GM19023 (cell line): ENCODE results near the gene OR4N2.
"Not testable (repeated sequence)": the region's sequence is repeated elsewhere in the genome, so short reads cannot be mapped to it uniquely, and the experiment has no call there.

ENCODE experiments used
- ATAC-seq: cut with Tn5 transposase; IDR thresholded peaks from one replicate; pipeline ENCODE4 v1.9.1; 2021; ENCODE audit warnings: mild to moderate bottlenecking, moderate library complexity; ENCODE audit not compliant: unreplicated experiment

The OR4N2 gene, protein sequence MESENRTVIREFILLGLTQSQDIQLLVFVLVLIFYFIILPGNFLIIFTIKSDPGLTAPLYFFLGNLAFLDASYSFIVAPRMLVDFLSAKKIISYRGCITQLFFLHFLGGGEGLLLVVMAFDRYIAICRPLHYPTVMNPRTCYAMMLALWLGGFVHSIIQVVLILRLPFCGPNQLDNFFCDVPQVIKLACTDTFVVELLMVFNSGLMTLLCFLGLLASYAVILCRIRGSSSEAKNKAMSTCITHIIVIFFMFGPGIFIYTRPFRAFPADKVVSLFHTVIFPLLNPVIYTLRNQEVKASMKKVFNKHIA

DNA sequence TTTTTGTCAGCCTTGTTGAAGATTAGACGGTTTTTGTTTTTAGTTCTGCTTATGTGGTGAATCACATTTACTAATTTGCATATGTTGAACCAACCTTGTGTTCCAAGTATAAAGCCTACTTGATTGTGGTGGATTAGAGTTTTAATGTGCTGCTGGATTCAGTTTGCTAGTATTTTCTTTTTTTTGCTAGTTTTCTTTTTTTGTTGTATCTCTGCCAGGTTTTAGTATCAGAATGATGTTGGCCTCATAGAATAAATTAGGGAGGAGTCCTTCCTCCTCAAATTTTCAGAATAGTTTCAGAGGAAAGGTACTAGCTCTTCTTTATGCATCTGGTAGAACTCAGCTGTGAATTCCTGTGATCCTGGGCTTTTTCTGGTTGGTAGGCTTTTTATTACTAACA, at the start of gene OR4N2:
Gene OR4N2 (plus strand): TSS at position 301 of the 400 bp plus-strand sequence. CDS start 23,679 bp downstream, outside the sequence.
- ATAC-seq = not testable (repeated sequence)

DNA sequence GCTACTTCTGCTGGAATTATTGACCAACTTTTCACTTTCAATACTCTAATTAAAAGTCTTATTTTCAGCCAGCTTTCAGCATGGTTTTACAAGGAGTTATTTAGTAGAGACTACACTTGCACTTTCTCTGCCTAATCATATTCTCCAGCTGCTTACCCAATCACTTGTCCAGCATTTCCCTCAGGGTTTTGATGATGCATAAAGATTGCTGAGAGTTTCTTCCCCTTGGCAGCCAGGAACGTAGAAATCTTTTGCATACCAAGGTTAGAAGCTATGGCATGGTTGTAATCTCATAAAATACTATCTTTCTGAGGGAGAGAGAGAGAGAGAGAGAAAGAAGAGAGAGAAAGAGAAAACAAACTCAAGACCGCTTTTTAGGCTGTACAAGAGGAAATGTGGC, 49.4 kb upstream of the OR4N2 start:
- no peak for ATAC-seq

GRCh38 chr14:19771491-19771890, 32.1 kb upstream of the OR4N2 start:
- not testable (repeated sequence) for ATAC-seq

- no peak for ATAC-seq
These were observed 31.6 kb upstream of the OR4N2 start for GRCh38 chr14:19771895-19772430.

- not testable (repeated sequence) for ATAC-seq
These were observed 31.1 kb upstream of the OR4N2 start for GRCh38 chr14:19772454-19772853.

DNA sequence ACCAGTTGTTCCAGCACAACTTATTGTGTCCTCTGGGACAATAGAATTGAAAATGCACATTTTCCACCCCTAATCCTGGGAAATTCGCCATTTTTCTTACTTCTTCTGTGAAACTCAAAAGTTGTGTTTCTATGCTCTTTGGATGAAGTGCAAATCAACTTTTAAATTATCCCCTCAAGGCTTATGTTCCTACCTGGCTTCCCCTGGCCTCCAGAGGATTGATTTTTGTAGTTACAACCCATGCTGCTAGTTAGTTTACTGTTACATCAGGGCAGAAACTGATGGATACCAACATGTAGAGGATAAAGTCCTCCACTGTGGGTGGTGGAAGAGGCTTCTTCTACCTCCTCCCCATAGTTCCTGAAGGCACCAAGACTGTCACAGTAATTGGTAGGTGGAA, 30.4 kb upstream of the OR4N2 start, which contains the start of gene OR4M1:
Gene OR4M1 (plus strand): TSS at position 301 of the 400 bp plus-strand sequence. CDS start 6,819 bp downstream, outside the sequence.
- ATAC-seq = not testable (repeated sequence)

GRCh38 chr14:19775587-19775986, 28.0 kb upstream of the OR4N2 start:
- ATAC-seq = no peak

DNA sequence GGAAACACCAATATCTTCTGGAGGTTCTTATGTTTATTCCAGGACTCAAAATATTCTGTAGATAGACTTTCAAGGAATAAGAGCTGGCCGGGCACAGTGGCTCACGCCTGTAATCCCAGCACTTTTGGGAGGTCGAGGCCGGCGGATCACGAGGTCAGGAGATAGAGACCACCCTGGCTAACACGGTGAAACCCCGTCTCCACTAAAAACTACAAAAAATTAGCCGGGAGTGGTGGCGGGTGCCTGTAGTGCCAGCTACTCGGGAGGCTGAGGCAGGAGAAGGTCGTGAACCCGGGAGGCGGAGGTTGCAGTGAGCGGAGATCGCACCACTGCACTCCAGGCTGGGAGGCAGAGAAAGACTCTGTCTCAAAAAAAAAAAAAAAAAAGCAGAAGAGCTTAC, 17.7 kb upstream of the OR4N2 start:
- ATAC-seq = not testable (repeated sequence)

DNA sequence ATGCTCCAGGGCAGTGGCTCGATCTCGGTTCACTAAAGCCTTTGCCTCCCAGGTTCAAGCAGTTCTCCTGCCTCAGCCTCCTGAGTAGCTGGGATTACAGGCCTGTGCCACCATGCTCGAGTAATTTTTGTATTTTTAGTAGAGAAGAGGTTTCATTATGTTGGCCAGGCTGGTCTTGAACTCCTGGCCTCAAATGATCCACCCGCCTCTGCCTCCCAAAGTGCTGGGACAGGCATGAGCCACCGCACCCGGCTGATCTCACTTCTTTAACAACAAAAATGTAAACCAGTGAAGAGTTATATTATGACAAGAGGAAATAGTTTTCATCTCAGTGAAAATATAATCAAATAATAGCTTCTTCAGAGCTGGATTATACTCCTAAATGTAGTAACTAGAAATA, 16.3 kb upstream of the OR4N2 start:
- ATAC-seq = not testable (repeated sequence)

GRCh38 chr14:19788150-19788549, 15.4 kb upstream of the OR4N2 start:
- ATAC-seq = not testable (repeated sequence)

DNA sequence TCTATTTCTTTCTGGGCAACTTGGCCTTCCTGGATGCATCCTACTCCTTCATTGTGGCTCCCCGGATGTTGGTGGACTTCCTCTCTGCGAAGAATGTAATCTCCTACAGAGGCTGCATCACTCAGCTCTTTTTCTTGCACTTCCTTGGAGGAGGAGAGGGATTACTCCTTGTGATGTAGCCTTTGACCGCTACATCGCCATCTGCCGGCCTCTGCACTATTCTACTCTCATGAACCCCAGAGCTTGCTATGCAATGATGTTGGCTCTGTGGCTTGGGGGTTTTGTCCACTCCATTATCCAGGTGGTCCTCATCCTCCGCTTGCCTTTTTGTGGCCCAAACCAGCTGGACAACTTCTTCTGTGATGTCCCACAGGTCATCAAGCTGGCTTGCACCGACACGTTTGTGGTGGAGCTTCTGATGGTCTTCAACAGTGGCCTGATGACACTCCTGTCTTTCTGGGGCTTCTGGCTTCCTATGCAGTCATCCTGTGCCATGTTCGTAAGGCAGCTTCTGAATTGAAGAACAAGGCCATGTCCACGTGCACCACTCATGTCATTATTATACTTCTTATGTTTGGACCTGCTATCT, 7.0 kb upstream of the OR4N2 start:
- ATAC-seq = not testable (repeated sequence)

DNA sequence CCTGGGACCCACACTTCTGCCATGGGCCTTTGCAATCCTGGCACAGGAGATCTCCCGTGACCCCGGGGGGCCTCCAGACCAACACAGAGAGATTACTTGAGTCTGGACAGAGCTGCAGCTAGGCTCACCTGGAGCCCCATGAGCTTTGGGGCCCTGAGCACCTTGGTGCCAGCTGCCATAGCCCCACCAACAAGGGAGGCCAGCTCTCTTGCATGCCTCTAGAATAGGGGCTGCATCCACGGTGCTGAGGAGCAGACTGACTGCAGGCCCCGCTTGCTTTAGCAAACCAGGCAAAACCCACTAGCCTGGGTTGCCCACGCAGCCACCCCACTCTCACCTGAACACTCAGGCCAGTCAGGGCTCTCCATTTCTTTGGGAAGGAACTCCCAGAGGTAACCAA, 3.7 kb upstream of the OR4N2 start:
- ATAC-seq = no peak

DNA sequence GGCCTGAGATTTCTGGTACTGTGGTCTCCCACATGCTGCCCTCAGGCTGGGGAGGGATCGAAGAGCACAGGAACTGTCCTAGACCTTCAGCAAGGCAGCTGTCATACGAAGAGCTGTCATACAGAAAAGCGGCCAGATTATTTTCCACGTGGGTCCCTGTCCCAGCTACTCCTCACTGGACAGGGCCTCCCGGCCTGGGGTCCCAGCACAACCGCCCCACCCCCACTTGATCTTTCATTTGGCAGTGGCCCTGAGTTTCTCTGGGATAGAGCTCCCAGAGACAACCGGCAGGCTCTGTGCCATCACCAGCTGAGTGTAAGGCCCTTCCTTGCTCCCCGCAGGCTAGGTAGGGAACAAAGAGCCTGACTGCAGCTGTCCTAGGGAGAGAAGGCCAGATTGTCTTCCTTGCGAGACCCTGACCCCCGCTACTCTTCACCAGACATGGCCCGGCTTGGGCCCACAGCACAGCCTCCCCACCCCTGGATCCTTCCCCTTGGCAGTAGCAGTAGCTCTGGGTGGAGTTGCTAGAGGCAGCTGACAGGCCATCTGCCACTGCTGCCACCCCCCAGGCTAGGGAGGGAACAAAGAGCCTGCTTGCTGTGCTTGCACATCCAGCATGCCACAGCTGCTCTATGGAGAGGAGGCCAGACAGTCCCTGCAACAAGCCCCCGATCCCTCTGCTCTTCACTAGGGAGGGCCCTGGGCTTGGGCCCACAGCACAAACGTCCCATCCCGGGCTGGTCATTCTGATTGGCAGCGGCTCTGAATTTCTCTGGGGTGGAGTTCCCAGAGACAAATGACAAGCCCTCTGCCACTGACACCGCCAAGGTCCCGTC, 3.1 kb upstream of the OR4N2 start:
- no peak for ATAC-seq

GRCh38 chr14:19801118-19801464, 2.5 kb upstream of the OR4N2 start:
- no peak for ATAC-seq

- not testable (repeated sequence) for ATAC-seq
These were observed 9.8 kb downstream of the OR4N2 start for GRCh38 chr14:19813171-19813920.

DNA sequence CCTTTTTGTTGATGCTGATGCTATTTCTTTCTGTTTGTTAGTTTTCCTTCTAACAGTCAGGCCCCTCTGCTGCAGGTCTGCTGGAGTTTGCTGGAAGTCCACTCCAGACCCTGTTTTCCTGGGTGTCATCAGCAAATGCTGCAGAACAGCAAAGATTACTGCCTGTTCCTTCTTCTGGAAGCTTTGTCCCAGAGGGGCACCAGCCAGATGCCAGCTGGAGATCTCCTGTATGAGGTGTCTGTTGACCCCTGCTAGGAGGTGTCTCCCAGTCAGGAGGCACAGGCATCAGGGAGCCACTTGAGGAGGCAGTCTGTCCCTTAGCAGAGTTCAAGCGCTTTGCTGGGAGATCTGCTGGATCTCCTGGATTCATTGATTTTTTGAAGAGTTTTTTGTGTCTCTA, 16.3 kb downstream of the OR4N2 start:
- not testable (repeated sequence) for ATAC-seq

DNA sequence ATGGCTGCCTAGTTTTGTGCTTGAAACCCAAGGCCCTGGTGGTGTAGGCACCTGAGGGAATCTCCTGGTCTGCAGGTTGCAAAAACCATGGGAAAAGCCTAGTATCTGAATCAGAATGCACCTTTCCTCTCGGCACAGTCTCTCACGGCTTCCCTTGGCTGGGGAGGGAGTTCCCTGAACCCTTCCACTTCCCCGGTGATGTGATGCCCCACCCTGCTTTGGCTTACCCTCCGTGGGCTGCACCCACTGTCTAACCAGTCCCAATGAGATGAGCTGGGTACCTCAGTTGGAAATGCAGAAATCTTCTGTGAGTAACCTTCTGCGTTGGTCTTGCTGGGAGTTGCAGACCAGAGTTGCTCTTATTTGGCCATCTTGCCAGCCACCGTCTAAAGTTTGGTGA, 17.4 kb downstream of the OR4N2 start:
- not testable (repeated sequence) for ATAC-seq

GRCh38 chr14:19823178-19823577, 19.6 kb downstream of the OR4N2 start:
- no peak for ATAC-seq

DNA sequence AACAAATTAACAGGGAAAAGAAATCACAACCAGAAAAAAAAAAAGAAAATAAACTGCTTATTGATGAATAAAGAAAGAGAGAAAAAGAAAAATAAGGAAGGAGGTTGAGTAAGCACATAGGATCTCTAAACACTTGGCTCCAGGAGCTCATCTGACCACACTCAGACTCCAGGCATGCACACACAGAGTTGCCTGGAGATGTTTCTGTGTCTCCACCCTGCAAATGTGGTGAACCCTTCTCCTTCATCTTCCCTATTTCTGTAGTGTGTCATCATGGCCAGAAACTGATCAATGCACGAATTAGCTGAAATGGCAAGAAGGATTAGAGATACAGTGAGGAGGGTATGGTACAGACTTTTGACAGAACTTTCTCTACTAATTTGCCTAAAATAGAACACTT, 20.2 kb downstream of the OR4N2 start:
- ATAC-seq = no peak

GRCh38 chr14:19827626-19828244, 24.2 kb downstream of the OR4N2 start:
- not testable (repeated sequence) for ATAC-seq
